ENCODE data around the gene MNT. TPM values are rescaled to one million over a fixed set of nuclear protein-coding genes. Genes with fewer than 3 reads are reported as not detected.

The MNT gene
- total RNA-seq, 1 donor from 2014 or later = 4.9 TPM

GRCh38 chr17:2371183-2372130, 29.4 kb downstream of the MNT start:
- no peak for DNase-seq (ENCODE audit: low spot score in 2 of 2)
- intact Hi-C loops (cut with DNase I) = no loop called here
- H3K36me3 ChIP-seq = peaks cover 27 to 69% of the 10 kb centered on the region in 2 donors
- H3K27ac ChIP-seq = no peak overlapping the region
- H3K4me3 ChIP-seq = no peak overlapping the region
- no peaks in the 10 kb centered on the region for H3K27me3 ChIP-seq
- H3K9me3 ChIP-seq = no peaks in the 10 kb centered on the region
- no peaks in the 10 kb centered on the region for H3K4me1 ChIP-seq
- TF ChIP-seq, protein P1, sequence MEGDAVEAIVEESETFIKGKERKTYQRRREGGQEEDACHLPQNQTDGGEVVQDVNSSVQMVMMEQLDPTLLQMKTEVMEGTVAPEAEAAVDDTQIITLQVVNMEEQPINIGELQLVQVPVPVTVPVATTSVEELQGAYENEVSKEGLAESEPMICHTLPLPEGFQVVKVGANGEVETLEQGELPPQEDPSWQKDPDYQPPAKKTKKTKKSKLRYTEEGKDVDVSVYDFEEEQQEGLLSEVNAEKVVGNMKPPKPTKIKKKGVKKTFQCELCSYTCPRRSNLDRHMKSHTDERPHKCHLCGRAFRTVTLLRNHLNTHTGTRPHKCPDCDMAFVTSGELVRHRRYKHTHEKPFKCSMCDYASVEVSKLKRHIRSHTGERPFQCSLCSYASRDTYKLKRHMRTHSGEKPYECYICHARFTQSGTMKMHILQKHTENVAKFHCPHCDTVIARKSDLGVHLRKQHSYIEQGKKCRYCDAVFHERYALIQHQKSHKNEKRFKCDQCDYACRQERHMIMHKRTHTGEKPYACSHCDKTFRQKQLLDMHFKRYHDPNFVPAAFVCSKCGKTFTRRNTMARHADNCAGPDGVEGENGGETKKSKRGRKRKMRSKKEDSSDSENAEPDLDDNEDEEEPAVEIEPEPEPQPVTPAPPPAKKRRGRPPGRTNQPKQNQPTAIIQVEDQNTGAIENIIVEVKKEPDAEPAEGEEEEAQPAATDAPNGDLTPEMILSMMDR (IDR thresholded peaks at IDR 0.05) = no peak

GRCh38 chr17:2370211-2370589, 30.7 kb downstream of the MNT start:
- intact Hi-C loops (cut with DNase I) = no loop called here
- Histone ChIP-seq H3K36me3 (peaks cover 20 to 58% of the 10 kb centered on the region in 2 donors), H3K27ac (peak overlapping the region in 1 of 2 donors; percentile 18), H3K27me3 (no peaks in the 10 kb centered on the region), H3K4me1 (no peaks in the 10 kb centered on the region), H3K9me3 (no peaks in the 10 kb centered on the region), H3K4me3 (no peak overlapping the region)
- TF ChIP-seq, protein P1 (IDR thresholded peaks at IDR 0.05) = no peak
- no peak for DNase-seq (ENCODE audit: low spot score in 2 of 2)

DNA sequence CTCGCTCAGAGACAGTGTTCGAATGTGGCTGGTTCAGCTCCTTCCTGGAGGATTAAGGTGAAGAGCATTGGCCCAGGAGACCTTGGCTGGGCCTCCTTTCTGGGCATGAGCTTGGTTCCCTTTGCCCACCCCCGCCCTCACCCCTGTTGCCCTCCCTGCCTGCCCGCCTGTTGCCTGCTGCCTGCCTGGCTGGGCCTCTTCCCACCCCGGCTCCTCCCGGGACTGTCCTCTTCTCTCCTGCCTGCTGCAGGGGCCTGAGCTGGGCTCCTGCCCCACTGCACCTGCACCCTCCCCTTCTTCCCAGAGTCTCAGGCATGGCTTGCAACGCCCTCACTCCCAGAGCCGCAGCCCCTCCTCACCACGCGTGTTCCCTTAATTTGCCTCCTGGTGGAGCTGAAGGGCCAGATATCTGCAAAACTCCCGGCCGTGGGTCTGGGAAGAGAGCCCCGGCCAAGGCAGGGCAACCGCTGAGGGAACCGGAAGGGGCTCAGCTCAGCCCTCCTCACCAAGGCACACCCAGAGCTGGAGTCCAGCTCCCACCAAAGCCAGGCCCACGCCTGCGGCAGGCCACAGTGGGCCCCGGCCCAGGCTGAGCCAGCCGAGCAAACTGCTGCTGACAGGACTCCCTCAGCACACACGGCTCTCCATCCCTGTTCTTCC, 31.2 kb downstream of the MNT start:
- DNase-seq (ENCODE audit: low spot score in 2 of 2) = no peak
- TF ChIP-seq, protein P1 (IDR thresholded peaks at IDR 0.05) = no peak
- H3K9me3 ChIP-seq = no peaks in the 10 kb centered on the region
- H3K4me1 ChIP-seq = no peaks in the 10 kb centered on the region
- H3K27me3 ChIP-seq = no peaks in the 10 kb centered on the region
- H3K4me3 ChIP-seq = no peak overlapping the region
- intact Hi-C loops (cut with DNase I) = no loop called here
- H3K27ac ChIP-seq = peak overlapping the region in 1 of 2 donors; percentile 18
- H3K36me3 ChIP-seq = peaks cover 20 to 58% of the 10 kb centered on the region in 2 donors

DNA sequence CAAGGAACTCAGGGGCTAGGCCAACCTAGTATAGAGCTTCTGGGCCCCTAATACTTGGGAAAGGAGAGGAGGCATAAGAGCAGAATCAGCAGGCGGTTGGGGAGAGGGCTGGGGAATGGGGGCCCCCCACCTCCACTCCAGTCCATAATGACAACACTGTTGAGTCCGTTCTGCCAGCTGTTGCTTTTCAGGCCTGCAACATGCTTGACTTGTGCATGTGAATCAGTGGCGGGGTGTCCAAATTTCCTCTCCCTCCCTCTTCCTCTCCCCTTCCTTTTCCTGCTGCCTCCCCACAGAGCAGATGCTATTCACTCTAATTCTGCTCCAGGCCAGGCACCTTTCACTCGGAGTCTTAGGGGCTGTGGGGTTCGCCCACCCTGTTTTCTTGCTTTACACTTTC, 31.8 kb downstream of the MNT start:
- Histone ChIP-seq H3K9me3 (no peaks in the 10 kb centered on the region), H3K27ac (no peak overlapping the region), H3K27me3 (no peaks in the 10 kb centered on the region), H3K4me1 (no peaks in the 10 kb centered on the region), H3K4me3 (no peak overlapping the region), H3K36me3 (peaks cover 21 to 60% of the 10 kb centered on the region in 2 donors)
- no peak for DNase-seq (ENCODE audit: low spot score in 2 of 2)
- intact Hi-C loops (cut with DNase I) = no loop called here
- TF ChIP-seq, protein P1 (IDR thresholded peaks at IDR 0.05) = no peak

GRCh38 chr17:2368359-2368758, 32.5 kb downstream of the MNT start:
- Histone ChIP-seq H3K36me3 (peaks cover 21 to 62% of the 10 kb centered on the region in 2 donors), H3K4me3 (no peak overlapping the region), H3K4me1 (no peaks in the 10 kb centered on the region), H3K27ac (no peak overlapping the region), H3K27me3 (no peaks in the 10 kb centered on the region), H3K9me3 (no peaks in the 10 kb centered on the region)
- TF ChIP-seq, protein P1 (IDR thresholded peaks at IDR 0.05) = no peak
- intact Hi-C loops (cut with DNase I) = no loop called here
- DNase-seq (ENCODE audit: low spot score in 2 of 2) = no peak

All from ascending aorta (tissue), 2 donors.